T follicular helper cell (primary cell): ENCODE measurements around the gene LRP8.

Source experiments
- DNase-seq: peaks from one replicate; pipeline ENCODE4 v3.0.0-alpha.2; 2020; ENCODE audit warnings: low read depth

Gene LRP8

DNA sequence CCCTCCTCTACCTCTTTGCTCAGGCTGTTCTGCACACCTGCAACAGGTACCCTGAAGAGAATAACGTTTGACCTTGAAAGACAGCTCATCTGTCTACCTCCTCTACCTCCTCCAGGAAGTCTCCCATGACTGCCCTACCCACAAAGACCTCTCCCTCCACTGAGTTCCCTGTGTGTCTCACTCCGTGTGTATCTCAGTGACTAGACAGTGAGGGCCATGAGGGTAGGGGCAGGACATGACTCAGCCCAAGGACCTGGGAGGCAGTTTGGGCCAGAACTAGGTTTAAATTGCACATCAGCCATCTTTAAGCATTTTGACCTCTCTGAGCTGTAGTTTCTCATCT, 32.0 kb upstream of the LRP8 start:
- DNase-seq = no peak

GRCh38 chr1:53359225-53359933, 31.5 kb upstream of the LRP8 start:
- no peak for DNase-seq

DNA sequence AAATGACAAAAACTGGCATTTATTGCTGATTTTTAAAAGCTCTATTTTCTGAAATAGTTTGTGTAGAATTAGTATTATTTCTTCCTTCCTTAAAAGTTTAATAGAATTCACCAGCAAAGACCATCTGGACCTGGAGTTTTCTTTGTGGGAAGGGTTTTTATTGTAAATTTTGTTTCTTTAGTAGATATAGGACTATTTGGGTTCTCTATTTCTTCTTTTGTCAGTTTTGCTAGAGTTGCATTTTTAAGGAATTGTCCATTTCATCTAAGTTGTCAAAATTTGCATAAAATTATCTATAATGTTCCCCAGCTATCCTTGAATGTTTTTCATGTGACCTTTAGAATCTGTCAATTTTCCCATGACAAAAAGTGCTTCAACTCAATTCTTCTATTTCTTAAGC, 28.8 kb upstream of the LRP8 start:
- DNase-seq = no peak

DNA sequence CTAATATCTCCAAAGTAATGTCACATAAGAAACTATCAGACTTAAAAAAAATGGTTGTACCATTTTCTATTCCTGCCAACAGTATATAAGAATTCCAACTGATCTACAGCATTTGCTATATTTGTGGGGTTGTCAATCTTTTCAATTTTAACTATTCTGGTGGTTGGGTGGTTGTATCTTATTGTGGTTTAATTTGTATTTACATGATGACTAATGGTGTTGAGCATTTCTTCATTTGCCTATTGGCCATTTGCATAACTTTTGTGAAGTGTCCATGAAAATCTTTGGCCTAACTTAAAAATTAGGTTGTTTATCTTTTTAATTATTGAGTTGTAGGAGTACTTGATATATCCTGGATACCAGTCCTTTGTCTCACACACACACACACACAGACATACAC, 26.2 kb upstream of the LRP8 start:
- DNase-seq = no peak

GRCh38 chr1:53352561-53352960, 24.7 kb upstream of the LRP8 start:
- no peak for DNase-seq

GRCh38 chr1:53350853-53351767, 23.2 kb upstream of the LRP8 start:
- no peak for DNase-seq

- no peak for DNase-seq
These were observed 22.3 kb upstream of the LRP8 start for GRCh38 chr1:53349968-53350852.

DNA sequence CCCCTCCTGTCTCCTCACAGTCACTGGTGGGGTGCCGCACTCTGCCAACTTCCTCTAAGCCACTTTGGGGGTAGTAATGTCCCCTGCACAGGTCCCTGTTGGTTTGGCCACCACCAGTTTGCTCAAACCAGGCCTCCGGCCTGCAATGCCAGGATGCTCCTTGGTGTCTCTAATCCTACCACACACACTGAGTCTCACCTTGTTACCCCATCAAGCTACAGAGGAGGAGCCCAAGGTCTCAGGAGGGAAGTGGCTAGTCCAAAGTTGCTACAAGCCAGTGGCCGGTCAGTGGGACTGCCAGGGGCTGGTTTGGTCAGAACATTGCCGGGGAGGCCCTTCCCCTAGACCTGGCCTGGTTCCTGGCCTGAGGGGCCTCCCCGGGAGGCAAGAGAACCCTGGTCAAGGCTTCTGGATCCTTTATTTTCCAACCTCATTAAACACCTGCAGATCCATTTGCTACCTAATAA, 21.5 kb upstream of the LRP8 start:
- no peak for DNase-seq

DNA sequence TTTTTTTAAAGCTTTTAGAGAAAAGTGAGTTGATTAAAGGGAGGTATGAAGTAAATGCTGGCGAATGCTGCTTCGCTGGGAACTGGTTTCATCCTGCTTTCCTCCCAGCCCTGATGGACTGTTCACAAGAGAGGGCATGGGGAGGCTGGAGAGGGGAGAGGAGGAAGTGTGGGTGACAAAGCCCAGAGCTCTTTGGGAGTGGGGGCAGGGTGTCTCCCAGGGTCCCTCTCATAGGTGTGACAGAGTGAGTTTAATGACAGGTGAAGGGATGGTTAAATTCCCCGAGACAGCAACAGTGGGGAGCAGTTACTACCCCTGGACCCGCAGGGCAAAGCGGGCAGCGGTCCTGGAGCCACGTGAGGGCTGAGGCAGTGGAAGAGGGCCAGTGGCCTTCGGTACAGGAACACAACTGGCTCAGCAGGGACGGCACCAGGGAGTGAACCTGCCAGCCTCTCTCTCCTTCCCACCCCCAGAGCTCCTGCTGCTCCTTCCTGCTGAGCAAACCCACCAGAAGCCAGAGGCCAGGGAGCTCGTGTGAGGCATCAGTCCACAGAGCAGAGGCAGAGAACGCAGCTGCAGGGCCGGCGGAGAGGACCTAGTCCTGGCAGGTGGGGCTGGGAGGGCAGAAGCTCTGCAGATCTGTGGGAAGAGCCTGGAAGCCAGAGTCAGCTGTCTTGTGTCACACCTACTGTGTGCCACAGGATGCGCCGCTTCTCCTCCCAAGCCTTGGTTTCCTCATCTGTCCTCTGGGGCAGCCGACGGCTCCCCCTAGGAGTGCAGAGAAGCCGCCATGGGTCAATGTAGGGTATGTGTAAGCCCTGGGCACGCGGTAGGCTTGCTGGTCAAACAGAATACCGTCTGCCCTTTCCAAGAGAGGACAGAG, 20.9 kb upstream of the LRP8 start:
- DNase-seq = no peak

DNA sequence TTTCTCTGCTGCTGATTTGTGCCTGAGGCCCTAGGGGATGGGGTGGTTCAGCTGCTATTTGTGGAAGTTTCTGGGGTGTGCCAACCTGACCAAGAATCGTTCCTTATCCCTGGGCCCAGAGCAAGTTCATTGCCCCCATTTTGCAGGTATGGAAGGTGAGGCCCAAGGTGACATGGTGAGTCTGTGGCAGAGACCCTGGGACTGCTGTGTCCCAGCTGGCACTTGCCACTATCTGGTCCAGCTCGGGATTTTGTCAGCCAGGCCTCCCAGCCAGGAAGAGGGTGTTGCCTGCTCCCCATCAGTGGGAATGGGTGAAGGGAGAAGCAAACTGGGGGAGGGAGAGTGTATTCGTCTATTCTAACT, 18.9 kb upstream of the LRP8 start:
- no peak for DNase-seq

DNA sequence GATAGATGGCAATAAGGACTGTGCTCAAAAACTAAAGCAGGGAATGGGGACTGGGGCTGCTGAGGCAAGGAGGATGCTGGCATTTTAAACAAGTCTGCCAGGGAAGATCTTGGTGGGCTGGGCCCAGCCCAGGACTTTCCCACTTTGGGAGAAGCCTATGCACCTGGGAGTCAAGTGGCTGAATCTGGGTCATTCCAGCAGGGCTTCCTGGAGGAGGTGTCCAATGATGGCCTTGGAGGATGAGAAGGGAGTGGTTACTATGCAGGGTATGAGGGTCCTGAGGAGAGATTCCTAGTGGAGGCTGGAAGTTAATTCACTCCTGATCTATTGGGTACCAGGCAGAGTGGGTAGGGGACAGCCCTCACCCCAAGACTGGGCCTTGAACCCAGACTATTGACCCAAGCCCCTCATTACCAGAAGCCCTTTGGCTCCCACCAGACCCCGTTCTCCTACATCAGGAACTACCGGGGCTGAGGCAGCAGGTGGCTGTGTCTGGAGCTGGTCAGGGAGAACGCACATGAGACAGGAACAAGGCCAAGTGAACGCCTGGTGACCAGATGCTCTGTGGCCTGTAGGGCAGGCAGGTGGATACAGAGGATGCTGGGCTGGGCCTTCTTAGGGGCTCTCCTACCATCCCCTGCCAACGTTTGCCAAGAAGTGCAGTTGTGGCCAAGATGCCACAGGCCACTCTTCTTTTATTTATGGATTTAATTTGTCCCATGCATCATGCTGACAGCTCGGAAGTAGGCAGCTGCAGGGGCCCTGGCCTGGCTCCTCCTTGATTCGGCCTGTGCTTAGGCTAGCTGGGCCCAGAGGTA, 18.3 kb upstream of the LRP8 start:
- DNase-seq = no peak

- DNase-seq = no peak
These were observed 17.3 kb upstream of the LRP8 start for GRCh38 chr1:53344921-53345838.

- DNase-seq = no peak
These were observed 16.2 kb upstream of the LRP8 start for GRCh38 chr1:53343831-53344668.

DNA sequence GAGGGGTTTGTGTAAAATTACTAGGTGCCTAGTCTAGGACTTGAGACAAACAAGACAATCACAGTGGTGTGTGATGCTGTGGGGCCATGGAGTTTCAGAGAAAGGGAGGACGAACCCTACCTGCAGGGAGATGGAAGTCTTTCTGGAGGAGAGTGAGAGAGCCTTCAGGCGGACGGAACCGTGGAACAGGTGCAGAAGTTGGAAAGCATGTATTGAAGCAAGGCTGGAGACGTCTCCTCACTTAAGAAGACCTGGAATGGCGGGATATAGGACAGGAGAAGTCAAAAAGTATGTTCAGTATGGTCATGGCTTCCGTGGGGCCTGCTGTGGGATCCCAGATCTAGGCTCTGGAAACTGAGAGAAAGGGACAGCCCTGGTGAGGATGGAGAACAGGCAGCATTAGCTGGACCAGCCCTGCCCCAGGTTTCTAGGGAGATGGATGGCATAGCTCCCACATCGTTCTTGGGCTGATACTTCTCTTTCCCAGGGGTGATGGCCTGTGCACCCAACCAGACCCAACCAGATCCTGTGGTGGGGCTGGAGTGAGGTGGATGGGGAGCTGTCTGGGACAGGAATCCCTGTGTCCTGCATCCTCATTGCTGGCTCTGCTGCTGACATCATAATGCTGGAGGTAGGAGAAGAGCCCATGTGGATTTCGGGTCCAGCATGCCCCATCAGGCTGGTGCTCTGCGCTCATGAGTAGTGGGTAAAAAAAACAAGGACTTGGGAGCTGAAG, 15.0 kb upstream of the LRP8 start:
- no peak for DNase-seq

GRCh38 chr1:53341961-53342707, 14.3 kb upstream of the LRP8 start:
- DNase-seq = no peak

DNA sequence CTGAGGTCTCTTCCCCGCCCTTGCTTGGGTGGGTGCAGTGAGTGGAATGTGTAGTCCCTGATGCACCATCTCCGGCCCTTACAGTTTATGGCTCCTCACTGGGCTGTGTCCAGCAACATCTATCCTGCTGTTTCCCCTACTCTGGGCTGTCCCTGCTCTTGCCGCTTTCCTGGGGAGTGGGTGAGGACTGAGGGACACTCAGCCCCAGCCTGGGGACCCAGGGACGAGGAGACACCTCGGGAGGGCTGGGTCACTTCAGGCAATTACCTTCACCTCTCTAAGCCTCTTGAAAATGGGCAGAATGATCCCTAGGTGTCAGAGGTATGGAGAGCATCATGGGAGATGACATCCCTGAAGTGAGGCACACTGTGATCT, 13.6 kb upstream of the LRP8 start:
- no peak for DNase-seq
